LHCN-M2 (cell line): ENCODE measurements around the gene DUSP9. TPM values are rescaled to one million over a fixed set of nuclear protein-coding genes. Genes with fewer than 3 reads are reported as not detected.
"Not testable (repeated sequence)": the region's sequence is repeated elsewhere in the genome, so short reads cannot be mapped to it uniquely, and the experiment has no call there.

ENCODE experiments used
- DNase-seq: peaks from one replicate; pipeline ENCODE4 v3.0.0-alpha.2; 2012; ENCODE audit warnings: low read depth
- polyA plus RNA-seq: library from polyadenylated mRNA; unstranded; fragments of >200 nt; gene quantifications from one replicate; pipeline ENCODE4 v1.2.1, GENCODE V29; 2012; ENCODE audit warnings: missing spikeins
- total RNA-seq: library from RNA; depleted of rRNA; stranded (reverse); fragments of >200 nt; gene quantifications from 2 replicates; pipeline ENCODE4 v1.2.3, GENCODE V29; 2014; rRNA removed

DUSP9 gene, protein sequence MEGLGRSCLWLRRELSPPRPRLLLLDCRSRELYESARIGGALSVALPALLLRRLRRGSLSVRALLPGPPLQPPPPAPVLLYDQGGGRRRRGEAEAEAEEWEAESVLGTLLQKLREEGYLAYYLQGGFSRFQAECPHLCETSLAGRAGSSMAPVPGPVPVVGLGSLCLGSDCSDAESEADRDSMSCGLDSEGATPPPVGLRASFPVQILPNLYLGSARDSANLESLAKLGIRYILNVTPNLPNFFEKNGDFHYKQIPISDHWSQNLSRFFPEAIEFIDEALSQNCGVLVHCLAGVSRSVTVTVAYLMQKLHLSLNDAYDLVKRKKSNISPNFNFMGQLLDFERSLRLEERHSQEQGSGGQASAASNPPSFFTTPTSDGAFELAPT
- total RNA-seq = not detected in 2 replicates
- 0.02 TPM for polyA plus RNA-seq

DNA sequence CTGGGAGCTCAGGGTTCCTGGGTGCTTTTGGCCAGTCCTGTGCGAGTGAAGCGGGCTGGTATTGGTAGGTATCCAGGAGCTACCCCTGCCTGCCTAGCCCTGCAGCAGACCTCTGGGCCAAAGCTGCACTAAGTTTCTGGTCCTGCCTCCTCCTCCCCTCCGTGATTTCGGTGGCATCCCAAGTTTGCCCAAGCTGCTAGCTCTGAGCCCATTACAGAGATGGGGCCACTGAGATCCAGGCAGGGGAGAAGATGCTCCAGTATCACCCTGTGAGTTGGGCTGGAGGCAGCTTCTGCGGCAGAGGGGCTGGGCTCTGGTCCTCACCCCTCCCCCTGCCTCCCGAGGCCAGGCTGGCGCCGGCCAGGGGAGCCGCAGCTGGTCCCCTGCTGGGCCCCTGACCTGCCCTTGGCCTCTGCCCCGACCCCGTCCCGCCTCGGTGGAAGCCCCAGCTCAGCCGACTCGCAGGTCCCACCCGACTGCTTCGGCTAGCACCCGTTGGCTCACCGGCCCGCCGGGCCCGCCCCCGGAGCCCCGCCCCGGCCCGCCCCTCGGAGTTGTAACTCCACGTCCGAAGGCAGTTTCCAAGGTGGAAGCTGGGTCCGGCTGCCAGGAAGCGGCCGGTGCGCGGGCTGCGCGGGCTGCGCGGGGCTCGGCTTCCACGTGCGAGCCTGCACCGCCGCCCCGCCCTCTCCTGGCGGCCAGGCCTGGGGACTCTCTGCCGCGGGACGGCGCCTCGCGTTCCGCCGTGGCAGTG is at the start of gene DUSP9:
DUSP9 (plus strand) TSS at position 584 of the 754 bp plus-strand sequence. CDS start 751 bp downstream, outside the sequence.
- DNase-seq = no peak

DNA sequence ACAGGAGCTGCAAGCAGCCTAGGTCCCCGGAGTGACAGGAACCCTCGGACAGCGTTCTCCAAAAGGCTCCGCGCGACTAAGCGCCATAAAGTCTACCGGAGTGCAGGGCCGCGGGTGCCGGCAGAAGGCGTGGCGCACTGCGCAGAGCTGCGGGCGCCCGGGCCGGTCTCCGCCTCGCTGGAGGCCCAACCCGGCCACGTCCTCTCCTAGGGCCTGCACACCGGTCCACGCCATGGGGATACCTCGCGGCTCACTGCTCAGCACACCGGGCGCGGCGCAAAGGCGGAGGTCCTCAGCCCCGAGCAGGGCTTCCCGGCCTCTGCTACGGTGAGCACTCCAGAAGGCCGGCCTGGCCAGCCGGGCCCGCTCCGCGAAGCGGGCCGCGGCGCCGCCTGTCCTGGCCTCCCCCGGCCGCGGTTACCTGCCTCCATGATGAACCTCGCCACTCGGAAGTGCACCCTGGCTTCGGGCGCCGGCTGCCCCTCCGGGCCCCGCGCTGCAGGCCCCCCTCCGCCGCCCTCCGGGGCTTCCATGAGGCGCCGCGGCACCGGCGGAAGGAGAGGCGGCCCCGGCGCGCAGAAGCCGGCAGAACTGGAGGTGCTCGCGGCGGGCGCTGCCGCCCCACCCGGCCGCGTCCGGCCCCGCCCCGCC is 48.3 kb upstream of the DUSP9 start, which contains the start of gene CCNQ:
CCNQ (minus strand) TSS at position 599 of the 651 bp plus-strand sequence; CDS start at position 533, 66 bp downstream.
- DNase-seq = no peak

DNA sequence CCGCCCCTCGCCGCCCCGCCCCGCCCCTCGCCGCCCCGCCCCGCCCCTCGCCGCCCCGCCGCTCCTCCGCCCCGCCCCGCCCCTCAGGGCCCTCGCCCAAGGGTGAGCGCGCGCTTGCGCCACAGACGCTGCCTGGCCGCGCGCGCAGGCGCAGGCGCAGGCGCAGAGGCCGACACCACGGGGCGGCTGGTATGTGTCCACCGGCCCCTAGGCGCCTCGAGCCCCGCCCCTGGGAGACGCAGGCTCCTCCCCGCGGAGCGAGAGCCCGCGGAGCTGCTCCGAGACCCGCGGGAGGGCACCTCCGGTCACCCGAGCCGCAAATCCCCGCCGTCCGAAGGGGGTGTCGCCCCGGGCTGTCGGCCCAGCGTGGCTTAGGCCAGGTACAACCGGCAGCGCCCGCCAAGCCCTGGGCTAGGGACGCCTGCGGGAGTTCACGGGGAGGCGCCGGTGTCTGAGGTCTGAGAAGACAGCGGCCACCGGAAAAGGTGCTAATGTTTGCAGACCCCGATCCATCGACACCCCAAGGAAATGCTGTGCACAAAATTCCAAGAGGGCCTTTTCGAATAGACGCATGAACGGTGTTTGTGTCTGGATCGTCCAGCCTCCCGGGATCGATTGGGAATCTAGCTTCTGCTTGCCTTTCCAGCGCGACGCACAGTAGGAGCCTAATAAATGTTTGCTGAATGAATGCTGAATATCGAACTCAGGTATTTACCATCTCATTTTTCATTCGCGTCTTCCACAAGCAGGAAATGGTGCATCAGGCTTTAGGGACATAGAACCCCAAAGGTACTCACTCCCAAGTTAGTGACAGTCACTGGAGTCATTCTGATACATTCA is 47.6 kb upstream of the DUSP9 start:
- DNase-seq = peak; percentile 80

DNA sequence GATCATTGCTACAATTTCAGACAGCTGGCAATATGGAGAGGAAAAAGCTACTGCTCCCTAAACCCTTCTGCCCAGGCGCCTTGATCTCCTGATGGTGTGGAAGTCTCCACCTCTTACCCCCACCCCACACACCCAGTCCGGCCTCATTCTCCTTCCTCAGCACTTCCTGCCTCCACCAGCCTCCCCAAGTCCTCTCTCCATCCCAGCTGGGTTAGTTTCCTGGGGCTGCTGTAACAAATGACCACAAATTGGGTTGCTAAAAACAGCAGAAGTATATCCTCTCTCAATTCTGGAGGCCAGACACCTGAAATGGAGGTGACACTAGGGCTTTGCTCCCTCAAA is 47.0 kb upstream of the DUSP9 start:
- DNase-seq = peak; percentile 14

DNA sequence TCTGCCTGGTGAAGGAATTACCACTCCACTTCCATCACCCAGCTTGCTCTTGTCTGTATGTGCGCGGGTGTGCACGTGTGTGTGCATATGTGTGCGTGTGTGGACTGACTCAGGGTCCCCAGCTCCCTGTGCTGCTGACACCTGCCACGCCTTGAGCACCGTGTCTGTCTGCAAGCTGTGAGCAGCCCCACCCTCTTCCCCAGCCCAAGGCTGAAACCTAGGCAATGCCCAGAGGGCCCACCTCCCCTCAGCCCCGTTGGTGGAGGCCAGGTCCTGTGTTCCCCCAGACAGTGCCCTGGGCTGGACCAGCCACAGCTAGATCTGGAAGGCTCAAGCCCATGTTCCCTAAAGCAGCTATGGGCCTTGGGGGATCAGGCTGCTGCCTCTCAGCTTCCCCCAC is 46.1 kb upstream of the DUSP9 start:
- no peak for DNase-seq

DNA sequence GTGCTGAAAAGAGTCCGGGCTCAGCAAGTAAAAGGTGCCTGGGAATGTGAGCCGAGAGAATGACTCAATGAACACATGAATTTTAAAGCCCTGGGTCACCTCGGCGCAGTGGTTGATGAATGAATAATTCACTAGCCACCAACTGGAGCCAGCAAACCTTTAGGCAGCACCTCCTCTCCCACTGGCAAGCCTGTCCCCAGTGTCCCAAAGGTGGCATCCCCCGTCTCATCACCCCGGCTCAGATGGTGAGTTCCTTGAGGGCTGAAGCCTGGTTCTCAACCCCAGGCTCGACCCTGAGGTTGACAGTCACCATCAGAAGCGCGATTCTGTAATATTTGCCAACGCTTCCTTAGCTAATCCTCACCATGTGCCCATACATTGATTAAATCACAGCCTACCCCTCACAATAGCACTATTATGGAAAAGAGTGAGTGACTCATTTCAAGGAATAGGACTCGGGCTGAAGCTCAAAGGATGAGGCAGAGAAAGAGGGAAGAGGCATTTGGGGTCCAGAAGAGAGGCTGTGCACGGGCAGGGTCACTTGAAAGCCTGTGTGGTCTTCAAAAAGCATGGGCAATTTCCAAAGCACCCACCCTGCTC is 45.4 kb upstream of the DUSP9 start:
- no peak for DNase-seq

DNA sequence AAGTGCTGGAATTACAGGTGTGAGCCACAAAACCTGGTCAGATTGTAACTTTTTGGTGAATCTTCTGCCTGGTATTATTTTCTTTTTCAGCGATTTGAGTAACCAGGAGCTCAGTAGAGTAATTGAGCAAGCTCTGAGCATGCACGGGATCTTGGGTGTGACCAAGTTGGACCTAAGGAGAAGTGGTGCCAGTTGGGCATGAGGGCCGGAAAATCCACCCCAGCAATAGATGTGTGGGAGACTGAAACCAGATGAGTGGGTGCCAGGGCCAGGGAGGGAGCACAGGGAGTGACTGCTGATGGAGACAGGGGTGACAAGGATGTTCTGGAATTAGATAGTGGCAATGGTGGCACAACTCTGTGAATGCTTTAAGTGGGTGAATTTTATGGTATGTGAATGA is 44.4 kb upstream of the DUSP9 start:
- no peak for DNase-seq

DNA sequence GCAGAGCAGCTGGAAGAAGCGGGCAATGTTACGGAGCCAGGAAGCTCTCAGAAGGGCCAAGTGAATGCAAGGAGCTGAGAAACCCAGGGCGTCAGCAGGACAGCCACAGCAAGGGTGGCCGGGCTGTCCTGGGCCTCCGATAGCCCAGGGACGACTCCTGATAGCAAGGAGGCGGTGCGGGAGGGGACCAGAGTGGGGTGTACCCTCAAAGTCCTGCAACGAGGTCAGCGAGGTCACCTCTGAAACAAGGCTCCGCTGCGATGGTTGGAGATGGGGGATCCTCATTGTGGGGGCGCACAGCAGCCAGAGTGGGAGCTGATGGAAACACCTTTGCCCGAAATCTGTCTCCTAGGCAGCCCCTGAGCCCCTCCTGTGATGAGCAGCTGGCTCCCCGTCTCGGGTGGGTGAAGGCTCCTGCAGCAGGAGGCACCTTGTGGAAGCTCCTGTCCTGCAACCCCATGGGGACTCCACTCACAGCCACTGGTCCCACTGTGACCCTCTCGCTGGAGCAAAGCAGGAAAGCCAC is 43.8 kb upstream of the DUSP9 start:
- DNase-seq = no peak

DNA sequence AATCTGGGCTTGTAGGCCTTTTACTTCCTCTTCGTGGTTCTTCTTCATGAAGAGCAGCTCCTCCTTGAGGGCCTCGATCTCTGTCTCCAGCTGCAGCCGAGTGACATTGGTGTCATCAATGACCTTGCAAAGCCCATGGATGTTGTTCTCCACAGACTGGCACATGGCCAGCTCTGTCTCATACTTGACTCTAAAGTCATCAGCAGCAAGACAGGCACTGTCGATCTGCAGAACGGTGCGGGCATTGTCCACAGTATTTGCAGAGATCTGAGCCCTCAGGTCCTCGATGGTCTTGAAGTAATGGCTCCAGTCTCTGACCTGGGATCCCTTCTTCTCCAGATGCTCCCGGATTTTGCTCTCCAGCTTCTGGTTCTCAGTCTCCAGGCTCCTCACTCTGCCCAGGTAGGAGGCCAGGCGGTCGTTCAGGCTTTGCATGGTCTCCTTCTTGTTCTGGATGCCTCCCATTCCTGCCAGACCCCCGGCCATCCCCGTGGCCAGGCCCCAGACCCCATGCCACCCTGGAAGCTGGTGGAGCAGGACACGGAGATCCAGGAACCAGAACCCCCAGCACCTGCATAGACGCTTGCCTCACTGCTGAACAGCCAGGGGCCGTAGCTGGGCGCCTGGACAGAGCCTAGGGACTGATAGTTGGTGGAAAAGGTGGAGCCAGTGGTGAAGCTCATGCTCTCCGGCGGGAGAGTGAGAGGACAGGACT is 42.2 kb upstream of the DUSP9 start:
- DNase-seq = not testable (repeated sequence)

DNA sequence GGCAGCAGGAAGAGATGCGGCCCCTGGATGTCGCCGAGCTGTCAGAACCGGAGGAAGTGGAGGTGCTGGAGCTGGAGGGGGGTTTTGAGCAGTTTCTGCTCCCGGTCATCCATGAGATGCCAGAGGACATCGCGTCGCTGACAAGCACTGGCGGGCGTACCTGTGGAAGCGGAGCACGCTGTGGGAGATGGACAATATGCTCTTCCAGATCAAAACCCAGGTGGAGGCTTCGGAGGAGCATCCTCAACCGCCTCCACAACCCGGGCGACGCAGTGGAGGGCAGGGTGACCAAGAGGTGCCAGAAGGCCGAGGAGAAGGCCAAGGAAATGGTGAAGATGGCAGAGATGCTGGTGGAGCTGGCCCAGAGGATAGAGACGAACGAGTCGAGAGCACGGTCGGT is 40.5 kb upstream of the DUSP9 start:
- no peak for DNase-seq

DNA sequence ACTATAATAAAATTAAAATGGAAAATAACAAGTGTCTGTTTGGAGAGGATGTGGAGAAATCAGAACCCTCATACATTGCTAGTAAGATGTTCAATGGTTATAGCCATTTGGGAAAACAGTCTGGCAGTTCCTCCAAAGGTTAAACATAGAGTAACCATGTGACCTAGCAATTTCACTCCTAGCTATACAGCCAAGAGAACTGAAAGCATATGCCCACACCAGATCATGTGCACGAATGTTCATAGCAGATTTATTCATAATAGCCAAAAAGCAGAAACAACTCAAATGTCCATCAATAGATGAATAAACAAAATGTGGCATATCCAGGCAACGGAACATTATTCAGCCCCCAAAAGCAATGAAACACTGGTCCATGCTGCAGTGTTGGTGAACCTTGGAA is 38.6 kb upstream of the DUSP9 start:
- DNase-seq = no peak

DNA sequence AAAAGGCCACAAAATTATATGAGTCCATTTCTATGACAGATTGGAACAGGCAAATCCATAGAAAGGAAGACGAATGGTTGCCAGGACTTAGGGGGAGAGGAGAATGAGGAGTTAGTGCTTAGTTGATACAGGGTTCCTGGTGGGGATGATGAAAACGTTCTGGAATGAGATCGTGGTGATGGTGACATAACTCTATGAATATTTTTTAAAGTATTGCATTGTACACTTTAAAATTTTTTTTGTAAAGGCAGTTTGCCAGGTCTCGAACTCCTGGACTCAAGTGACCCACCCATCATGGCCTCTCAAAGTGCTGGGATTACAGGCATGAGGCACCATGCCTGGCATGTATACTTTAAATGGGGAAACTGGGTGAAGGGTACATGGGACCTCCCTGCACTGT is 38.2 kb upstream of the DUSP9 start:
- DNase-seq = no peak

DNA sequence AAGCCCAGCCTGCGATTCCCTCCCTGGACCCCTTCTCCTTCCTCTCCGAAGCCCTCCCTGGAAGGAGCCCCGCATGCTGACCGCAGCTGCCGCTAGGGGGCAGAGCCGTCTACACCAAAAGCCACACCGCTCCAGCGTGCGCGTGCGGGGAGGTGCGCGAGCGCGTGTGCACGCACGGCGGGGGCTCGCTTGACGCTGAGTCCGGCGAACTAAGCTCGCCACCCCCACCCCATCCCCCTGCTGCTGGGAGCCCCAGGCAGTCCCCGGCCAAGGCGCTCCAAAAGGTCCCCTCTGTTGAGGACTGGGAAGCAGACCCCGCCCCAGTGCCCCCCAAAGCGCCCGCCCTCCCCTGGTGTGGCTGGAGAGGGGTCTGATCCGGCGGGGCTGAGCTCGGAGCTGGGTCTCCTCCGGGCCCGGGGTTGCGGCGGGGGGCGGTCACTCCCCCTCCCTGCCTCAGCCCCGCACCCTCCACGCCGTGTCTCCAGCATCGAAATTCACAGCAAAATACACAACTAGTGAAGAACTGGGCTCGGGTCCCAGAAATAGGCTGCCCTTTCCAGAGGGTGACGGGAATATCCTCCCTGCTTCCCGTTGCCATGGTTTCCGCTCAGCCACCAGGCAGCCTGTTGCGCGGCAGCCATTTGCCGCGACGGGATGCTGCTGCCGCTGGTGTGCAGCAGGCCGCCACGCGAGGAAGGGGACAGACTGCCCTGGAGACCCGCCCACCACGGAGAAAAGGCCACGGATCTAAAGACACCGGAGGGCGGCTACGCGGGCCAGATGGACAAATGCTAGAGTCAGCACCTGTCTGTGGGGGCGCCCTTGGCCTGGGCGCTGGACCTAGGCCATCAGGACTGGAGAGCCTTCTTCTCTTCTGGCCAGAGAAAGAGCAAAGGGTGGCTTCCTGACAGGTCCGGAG is 36.8 kb upstream of the DUSP9 start:
- DNase-seq = peak; percentile 51

DNA sequence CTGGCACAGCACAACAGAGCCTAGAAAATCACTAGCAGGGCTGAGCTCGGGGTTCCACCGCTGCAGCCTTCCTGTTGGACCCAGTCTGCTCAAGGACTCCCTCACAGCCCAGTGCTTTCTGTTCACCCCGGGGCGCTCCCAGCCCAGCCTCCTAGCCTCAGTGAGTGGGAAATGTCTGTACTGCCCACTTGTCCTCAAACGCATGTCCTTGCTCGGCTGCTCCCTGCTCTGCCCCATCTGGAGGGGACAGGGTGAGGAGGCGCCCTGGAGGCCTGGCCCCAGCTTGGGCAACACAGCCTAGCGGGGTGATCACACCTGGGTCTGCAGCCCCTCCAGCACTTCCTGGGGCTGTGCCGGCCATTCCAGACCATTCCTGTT is 36.2 kb upstream of the DUSP9 start:
- no peak for DNase-seq

DNA sequence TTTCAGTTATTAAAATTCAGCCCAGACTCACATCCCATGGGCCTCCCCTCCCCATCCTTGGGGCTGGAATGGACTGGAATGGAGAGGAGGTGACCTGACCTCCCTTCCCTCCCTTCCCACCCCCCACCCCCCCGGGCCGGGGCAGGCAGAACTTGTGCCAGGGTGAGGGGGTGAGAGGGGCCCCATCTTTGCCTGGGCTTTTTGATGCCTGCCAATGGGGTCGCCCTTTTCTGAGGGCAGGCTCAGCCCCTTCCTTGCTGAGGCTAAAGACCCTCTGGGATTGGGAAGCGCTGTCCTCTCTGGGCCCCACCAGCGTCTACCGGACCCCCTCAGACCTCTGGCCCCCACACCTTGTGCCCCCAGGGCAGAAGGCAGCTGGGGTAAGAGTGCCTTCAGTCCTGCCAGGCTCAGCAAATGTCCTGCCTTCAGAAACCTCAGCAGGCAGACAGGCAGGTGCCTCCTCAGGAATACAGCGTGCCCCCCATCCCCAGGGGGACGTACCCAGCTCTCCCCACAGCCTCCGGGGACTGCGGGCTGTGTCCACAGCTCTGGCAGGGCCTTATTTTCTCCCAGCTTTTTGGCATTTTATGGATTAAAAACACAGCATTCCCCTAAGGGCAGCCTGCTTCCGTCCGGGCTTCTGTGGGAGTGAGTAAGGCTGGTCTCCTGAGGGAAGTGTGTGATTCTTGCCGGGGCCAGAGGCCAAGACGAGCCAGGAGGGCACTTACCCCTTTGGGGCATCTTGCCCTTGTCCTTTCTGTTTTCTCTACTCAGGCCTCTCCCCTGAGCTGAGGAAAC is 35.5 kb upstream of the DUSP9 start:
- no peak for DNase-seq

DNA sequence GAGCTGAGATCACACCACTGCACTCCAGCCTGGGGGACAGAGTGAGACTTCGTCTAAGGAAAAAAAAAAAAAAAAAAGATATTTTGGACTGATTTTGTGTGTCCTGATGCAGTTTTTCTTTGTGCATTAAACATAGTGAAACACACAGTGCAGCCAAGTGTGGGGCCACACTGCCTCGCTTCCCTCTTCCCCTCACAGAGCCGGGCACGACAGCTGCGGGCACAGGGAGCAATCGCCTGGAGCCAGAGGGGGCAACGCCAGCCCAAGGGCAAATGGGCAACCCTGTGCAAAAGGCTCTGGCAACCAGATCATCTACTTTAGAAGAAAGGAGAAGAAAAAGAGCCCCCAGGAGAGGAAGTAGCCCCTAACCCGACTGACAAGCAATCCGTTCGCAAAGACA is 34.6 kb upstream of the DUSP9 start:
- DNase-seq = no peak

DNA sequence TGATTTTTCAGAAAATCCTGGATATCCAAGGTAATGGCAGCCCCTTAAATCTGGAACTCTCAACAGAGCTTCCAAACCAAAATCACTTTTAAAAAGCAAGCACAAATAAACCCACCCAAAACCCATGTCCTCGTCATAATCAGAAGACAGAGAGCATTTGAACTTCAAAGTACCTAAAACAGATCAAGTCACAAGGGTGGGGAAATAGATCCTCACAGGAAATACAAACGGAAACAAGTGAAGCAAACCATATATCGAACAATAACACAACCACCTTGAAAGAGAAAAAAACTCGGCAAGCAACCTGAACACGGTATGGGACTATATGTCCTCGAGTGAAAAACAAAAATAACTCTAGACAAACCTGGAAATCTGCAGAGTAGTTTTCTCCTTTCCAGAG is 32.2 kb upstream of the DUSP9 start:
- no peak for DNase-seq

DNA sequence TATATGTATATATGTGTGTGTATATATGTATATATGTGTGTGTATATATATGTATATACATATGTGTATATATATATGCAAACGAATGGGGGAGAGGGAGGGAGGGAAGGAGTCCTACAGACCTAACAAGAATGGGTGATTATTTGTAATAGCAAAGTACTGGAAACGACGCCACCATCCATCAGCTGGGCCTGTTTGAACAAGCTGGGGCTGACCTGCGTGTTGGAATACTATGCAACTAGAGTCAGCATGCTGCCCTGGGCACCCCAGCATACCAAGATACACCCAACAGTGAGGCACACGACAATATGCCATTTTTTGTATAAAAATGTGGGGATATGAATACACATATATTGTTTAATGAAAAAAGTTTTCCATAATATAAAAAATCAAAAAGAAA is 26.4 kb upstream of the DUSP9 start:
- DNase-seq = no peak
